WTC11 (cell line): ENCODE measurements around the gene DAZAP2.

Experiments used
- ARID4B ChIP-seq: sonication (generic); formaldehyde crosslinking; IDR thresholded peaks from 2 replicates; pipeline ENCODE4 v1.8.0; 2023; ENCODE audit warnings: missing genetic modification reagents, mild to moderate bottlenecking, borderline replicate concordance
- ATF2 ChIP-seq: sonication (generic); formaldehyde crosslinking; IDR thresholded peaks from 2 replicates; pipeline ENCODE4 v1.8.1; 2022; ENCODE audit warnings: low read depth, missing genetic modification reagents, borderline replicate concordance
- CBFB ChIP-seq: sonication (generic); formaldehyde crosslinking; IDR thresholded peaks from 2 replicates; pipeline ENCODE4 v1.8.1; 2022; ENCODE audit warnings: mild to moderate bottlenecking, low read depth, missing genetic modification reagents
- CREB1 ChIP-seq: sonication (generic); formaldehyde crosslinking; IDR thresholded peaks from 2 replicates; pipeline ENCODE4 v1.8.0; 2023; ENCODE audit warnings: mild to moderate bottlenecking, missing genetic modification reagents
- CTCF ChIP-seq: fragments of 200-600 bp; IDR thresholded peaks from 2 replicates; pipeline ENCODE4 v1.8.0; 2022; ENCODE audit warnings: antibody characterized with exemption
- ETV6 ChIP-seq: sonication (generic); formaldehyde crosslinking; IDR thresholded peaks from 2 replicates; pipeline ENCODE4 v1.8.1; 2022; ENCODE audit warnings: mild to moderate bottlenecking, missing genetic modification reagents
- FOXP1 ChIP-seq: sonication (generic); formaldehyde crosslinking; IDR thresholded peaks from 2 replicates; pipeline ENCODE4 v1.8.0; 2022; ENCODE audit warnings: missing genetic modification reagents, mild to moderate bottlenecking, moderate library complexity, borderline replicate concordance
- MAX ChIP-seq: sonication (generic); formaldehyde crosslinking; IDR thresholded peaks from 2 replicates; pipeline ENCODE4 v1.8.0; 2022; ENCODE audit warnings: mild to moderate bottlenecking, missing genetic modification reagents
- NR2C2 ChIP-seq: sonication (generic); formaldehyde crosslinking; IDR thresholded peaks from 2 replicates; pipeline ENCODE4 v1.8.0; 2022; ENCODE audit warnings: mild to moderate bottlenecking, missing genetic modification reagents
- TEAD4 ChIP-seq: sonication (generic); formaldehyde crosslinking; IDR thresholded peaks from 2 replicates; pipeline ENCODE4 v1.8.0; 2022; ENCODE audit warnings: mild to moderate bottlenecking, missing genetic modification reagents
- USF1 ChIP-seq: sonication (generic); formaldehyde crosslinking; IDR thresholded peaks from 2 replicates; pipeline ENCODE4 v1.8.0; 2022; ENCODE audit warnings: mild to moderate bottlenecking, missing genetic modification reagents
- ZNF416 ChIP-seq: fragments of 250-450 bp; sonication (Bioruptor Pico); IDR thresholded peaks from 2 replicates; pipeline ENCODE4 v1.9.0; 2021; ENCODE audit warnings: mild to moderate bottlenecking, inconsistent platforms
- ZNF532 ChIP-seq: fragments of 250-450 bp; sonication (Bioruptor Pico); IDR thresholded peaks from 2 replicates; pipeline ENCODE4 v1.9.0; 2021; ENCODE audit warnings: mild to moderate bottlenecking, borderline replicate concordance

GRCh38 chr12:51262758-51263177 lies 24.1 kb downstream of the DAZAP2 start:
- TF ChIP-seq CTCF (no peak), USF1 (CRISPR knock-in tag) (no peak), NR2C2 (no peak), ATF2 (CRISPR knock-in tag) (no peak), TEAD4 (CRISPR knock-in tag) (no peak), ARID4B (no peak), CREB1 (CRISPR knock-in tag) (no peak), ZNF532 (CRISPR knock-in tag) (no peak), ZNF416 (CRISPR knock-in tag) (no peak), ETV6 (CRISPR knock-in tag) (no peak), FOXP1 (CRISPR knock-in tag) (no peak), CBFB (CRISPR knock-in tag) (no peak), MAX (CRISPR knock-in tag) (no peak)
